Sigmoid colon (tissue), 4 donors: ENCODE data around the gene PTCH1.

Experiments used
- CTCF ChIP-seq, 4 experiments: fragments of 450-650 bp in 3 of 4; fragments of 200-600 bp in 1 of 4; IDR thresholded peaks; one replicate each; pipeline ENCODE4 v1.5.1; 2016 to 2019; ENCODE audit warnings: antibody characterized with exemption in 4 of 4, mild to moderate bottlenecking in 3 of 4, moderate library complexity in 2 of 4
- EP300 ChIP-seq, 4 donors: sonication (generic); formaldehyde crosslinking; IDR thresholded peaks; one replicate each; pipeline ENCODE4 v1.6.1; 2017; ENCODE audit warnings: antibody characterized with exemption in 4 of 4
- POLR2A ChIP-seq, 2 donors: fragments of 450-650 bp; IDR thresholded peaks; one replicate each; pipeline ENCODE4 v1.6.1; 2016; ENCODE audit warnings: antibody characterized with exemption in 2 of 2, mild to moderate bottlenecking in 2 of 2, moderate library complexity in 2 of 2
- POLR2AphosphoS5 ChIP-seq, 4 donors: sonication (generic); formaldehyde crosslinking; IDR thresholded peaks; one replicate each; pipeline ENCODE4 v1.6.1; 2017; ENCODE audit warnings: antibody characterized with exemption in 4 of 4

GRCh38 chr9:95552255-95552654 lies 35.5 kb upstream of the PTCH1 start:
- TF ChIP-seq CTCF (IDR thresholded peaks at IDR 0.05) (no peak), EP300 (IDR thresholded peaks at IDR 0.05) (no peak), POLR2A (IDR thresholded peaks at IDR 0.05) (no peak), POLR2AphosphoS5 (IDR thresholded peaks at IDR 0.05) (no peak)
